Measurements from ENCODE around the gene GK. TPM values are rescaled to one million over a fixed set of nuclear protein-coding genes. Genes with fewer than 3 reads are reported as not detected.

Gene GK
- total RNA-seq, 1 experiment from 2014 or later, result 9.8 TPM

GRCh38 chrX:30657196-30658161, 4.3 kb downstream of the GK start:
- Histone ChIP-seq H3K79me1 (ENCODE audit: insufficient read depth, low read depth, low read length, poor library complexity, severe bottlenecking) (no peaks in the 10 kb centered on the region), H3K79me2 (ENCODE audit: insufficient read depth, low read length) (no peaks in the 10 kb centered on the region), H3K27ac (ENCODE audit: insufficient read length, low read depth, low read length) (no peak overlapping the region), H3K18ac (ENCODE audit: insufficient read length, low read depth, low read length) (no peak overlapping the region), H3K4me2 (ENCODE audit: insufficient read depth, insufficient read length, low read length) (no peak overlapping the region), H4K91ac (ENCODE audit: insufficient read length, low read depth, low read length) (no peak overlapping the region), H3T11ph (ENCODE audit: low read length) (no peak overlapping the region), H3K23me2 (ENCODE audit: insufficient read length, low read depth, low read length, poor library complexity, severe bottlenecking) (peaks cover 4% of the 10 kb centered on the region), H2BK15ac (ENCODE audit: low read depth, low read length) (no peak overlapping the region), H4K5ac (ENCODE audit: insufficient read length, low read depth, low read length) (no peak overlapping the region), H2BK12ac (ENCODE audit: insufficient read length, low read depth, low read length) (no peak overlapping the region), H2BK5ac (ENCODE audit: insufficient read length, low read length) (no peak overlapping the region), H3K23ac (ENCODE audit: insufficient read length, low read depth, low read length) (no peak overlapping the region), H2BK20ac (ENCODE audit: low read depth, low read length, poor library complexity, severe bottlenecking) (no peak overlapping the region), H2AFZ (ENCODE audit: low read length) (no peak overlapping the region), H2BK120ac (ENCODE audit: low read depth, low read length, poor library complexity, severe bottlenecking) (no peak overlapping the region), H4K20me1 (ENCODE audit: control insufficient read depth, insufficient read depth, insufficient read length) (no peaks in the 10 kb centered on the region), H3K4ac (ENCODE audit: low read depth, low read length) (no peak overlapping the region), H3K9me3 (ENCODE audit: control insufficient read depth, low read depth, low read length) (no peaks in the 10 kb centered on the region), H3K56ac (ENCODE audit: insufficient read length, low read depth, low read length) (no peak overlapping the region), H4K8ac (replicated peaks; ENCODE audit: insufficient read length, low read depth, low read length) (no peak overlapping the region), H3K9ac (ENCODE audit: extremely low read depth, insufficient read length, low read length) (no peak overlapping the region), H3K4me1 (ENCODE audit: insufficient read depth, low read length) (no peaks in the 10 kb centered on the region), H3K27me3 (ENCODE audit: insufficient read depth, low read length) (no peaks in the 10 kb centered on the region), H2AK5ac (ENCODE audit: insufficient read length, low read length) (no peak overlapping the region), H3K14ac (ENCODE audit: insufficient read depth, low read length) (no peak overlapping the region)
- Mint-ChIP-seq H3K27ac (no peak overlapping the region), H3K27me3 (ENCODE audit: low read depth) (peaks cover 3% of the 10 kb centered on the region), H3K4me3 (no peak overlapping the region), H3K9me3 (peaks cover 3 to 39% of the 10 kb centered on the region in 2 experiments; a peak in 4 of 5 replicates), H3K4me1 (peaks cover 4 to 8% of the 10 kb centered on the region in 2 experiments), H3K36me3 (ENCODE audit: insufficient read depth in 1 of 3, low read depth in 3 of 3) (peaks cover 0 to 3% (median 0%) of the 10 kb centered on the region in 3 experiments; a peak in 2 of 7 replicates)
- no peak for TF ChIP-seq CTCF (conservative IDR thresholded peaks at IDR 0.05)
- no CpG with 5 or more reads among the region's 5 CpGs for WGBS (ENCODE audit: extremely low coverage, insufficient read length, low lambda C conversion rate)
- no peak for DNase-seq
